ENCODE results near the gene SPNS3. TPM values are rescaled to one million over a fixed set of nuclear protein-coding genes. Genes with fewer than 3 reads are reported as not detected.

SPNS3 gene
- total RNA-seq, 1 experiment from 2014 or later, result 15.9 TPM

- no peak for DNase-seq
- peaks cover 35% of the 10 kb centered on the region for H3K4me1 ChIP-seq (replicated peaks; ENCODE audit: insufficient read depth)
- TF ChIP-seq EZH2 (IDR thresholded peaks at IDR 0.05; ENCODE audit: low read depth) (no peak), CTCF (conservative IDR thresholded peaks at IDR 0.05) (no peak)
- no peaks in the 10 kb centered on the region for H3K27me3 ChIP-seq (ENCODE audit: insufficient read depth, low read depth)
- H3K9me3 ChIP-seq (ENCODE audit: insufficient read depth, low read depth), result no peaks in the 10 kb centered on the region
- H3K9me2 ChIP-seq (ENCODE audit: insufficient read depth), result no peaks in the 10 kb centered on the region
- BruUV-seq (replicated peaks), result no TSS peak
- ChIA-PET POLR2A (ENCODE audit: unreplicated experiment) (no interaction called here), CTCF (no interaction called here)
- 0 out of 2 replicates have a peak, but pooled peaks cover 4% of the 10 kb centered on the region for H4K20me1 ChIP-seq (ENCODE audit: insufficient read depth)
- H3K4me3 ChIP-seq, result no peak overlapping the region
- intact Hi-C loops (cut with micrococcal nuclease; ENCODE audit: unreplicated experiment), result loop anchor here (1.0 kb wide), 1 partner anchor 31 kb away; no protein-coding TSS in a partner anchor
- H3F3A ChIP-seq (ENCODE audit: insufficient read depth, low read depth), result peaks cover 47% of the 10 kb centered on the region
- H3K4me2 ChIP-seq, result no peak overlapping the region
- no peaks in the 10 kb centered on the region for H3K79me2 ChIP-seq (ENCODE audit: low read depth)
- H3K27ac ChIP-seq, result no peak overlapping the region
- H2AFZ ChIP-seq, result no peak overlapping the region
- no peaks in the 10 kb centered on the region for H3K36me3 ChIP-seq (ENCODE audit: low read depth)
Measured at GRCh38 chr17:4445731-4446130, 12.0 kb downstream of the SPNS3 start.

- Histone ChIP-seq H3K27me3 (ENCODE audit: insufficient read depth, low read depth) (no peaks in the 10 kb centered on the region), H4K20me1 (ENCODE audit: insufficient read depth) (0 out of 2 replicates have a peak, but pooled peaks cover 4% of the 10 kb centered on the region), H3K27ac (no peak overlapping the region), H3K36me3 (ENCODE audit: low read depth) (no peaks in the 10 kb centered on the region), H3K4me1 (replicated peaks; ENCODE audit: insufficient read depth) (peaks cover 41% of the 10 kb centered on the region), H3K4me3 (no peak overlapping the region), H3K9me2 (ENCODE audit: insufficient read depth) (no peaks in the 10 kb centered on the region), H3K79me2 (ENCODE audit: low read depth) (no peaks in the 10 kb centered on the region), H2AFZ (no peak overlapping the region), H3K9me3 (ENCODE audit: insufficient read depth, low read depth) (no peaks in the 10 kb centered on the region), H3F3A (ENCODE audit: insufficient read depth, low read depth) (peaks cover 46% of the 10 kb centered on the region), H3K4me2 (no peak overlapping the region)
- no peak for DNase-seq
- BruUV-seq (replicated peaks), result no TSS peak
- intact Hi-C loops (cut with micrococcal nuclease; ENCODE audit: unreplicated experiment), result no loop called here
- CTCF ChIA-PET, result interaction anchor here (0.6 kb wide), 1 partner anchor 222 kb away, joined by 3 read pairs; no protein-coding TSS in a partner anchor
- POLR2A ChIA-PET (ENCODE audit: unreplicated experiment), result no interaction called here
- TF ChIP-seq EZH2 (IDR thresholded peaks at IDR 0.05; ENCODE audit: low read depth) (no peak), CTCF (conservative IDR thresholded peaks at IDR 0.05) (no peak)
Measured at GRCh38 chr17:4446326-4447071, 12.8 kb downstream of the SPNS3 start.

- Histone ChIP-seq H3K9me3 (ENCODE audit: insufficient read depth, low read depth) (no peaks in the 10 kb centered on the region), H3K27ac (no peak overlapping the region), H3F3A (ENCODE audit: insufficient read depth, low read depth) (peaks cover 30% of the 10 kb centered on the region), H3K4me1 (replicated peaks; ENCODE audit: insufficient read depth) (peaks cover 41% of the 10 kb centered on the region), H3K36me3 (ENCODE audit: low read depth) (no peaks in the 10 kb centered on the region), H3K9me2 (ENCODE audit: insufficient read depth) (no peaks in the 10 kb centered on the region), H4K20me1 (ENCODE audit: insufficient read depth) (0 out of 2 replicates have a peak, but pooled peaks cover 4% of the 10 kb centered on the region), H3K79me2 (ENCODE audit: low read depth) (no peaks in the 10 kb centered on the region), H3K4me3 (no peak overlapping the region), H3K4me2 (no peak overlapping the region), H3K27me3 (ENCODE audit: insufficient read depth, low read depth) (no peaks in the 10 kb centered on the region), H2AFZ (no peak overlapping the region)
- ChIA-PET CTCF (interaction anchor here (0.6 kb wide), 1 partner anchor 291 kb away, joined by 5 read pairs; no protein-coding TSS in a partner anchor), POLR2A (ENCODE audit: unreplicated experiment) (no interaction called here)
- no peak for TF ChIP-seq CTCF (conservative IDR thresholded peaks at IDR 0.05)
- no peak for TF ChIP-seq EZH2 (IDR thresholded peaks at IDR 0.05; ENCODE audit: low read depth)
- no peak for DNase-seq
- no TSS peak for BruUV-seq (replicated peaks)
- intact Hi-C loops (cut with micrococcal nuclease; ENCODE audit: unreplicated experiment), result no loop called here
Measured at GRCh38 chr17:4448197-4448980, 14.6 kb downstream of the SPNS3 start.
